Stimulated activated CD8-positive, alpha-beta memory T cell treated with anti-CD3 and anti-CD28 coated beads, Interleukin-15, amount 100 ng/mL, for 4 hours (primary cell): ENCODE results near the gene CPED1.

Source experiments
- DNase-seq, 2 donors: peaks; one replicate each; pipeline ENCODE4 v3.0.0-alpha.2; 2020; ENCODE audit warnings: low read depth in 2 of 2

CPED1 gene

DNA sequence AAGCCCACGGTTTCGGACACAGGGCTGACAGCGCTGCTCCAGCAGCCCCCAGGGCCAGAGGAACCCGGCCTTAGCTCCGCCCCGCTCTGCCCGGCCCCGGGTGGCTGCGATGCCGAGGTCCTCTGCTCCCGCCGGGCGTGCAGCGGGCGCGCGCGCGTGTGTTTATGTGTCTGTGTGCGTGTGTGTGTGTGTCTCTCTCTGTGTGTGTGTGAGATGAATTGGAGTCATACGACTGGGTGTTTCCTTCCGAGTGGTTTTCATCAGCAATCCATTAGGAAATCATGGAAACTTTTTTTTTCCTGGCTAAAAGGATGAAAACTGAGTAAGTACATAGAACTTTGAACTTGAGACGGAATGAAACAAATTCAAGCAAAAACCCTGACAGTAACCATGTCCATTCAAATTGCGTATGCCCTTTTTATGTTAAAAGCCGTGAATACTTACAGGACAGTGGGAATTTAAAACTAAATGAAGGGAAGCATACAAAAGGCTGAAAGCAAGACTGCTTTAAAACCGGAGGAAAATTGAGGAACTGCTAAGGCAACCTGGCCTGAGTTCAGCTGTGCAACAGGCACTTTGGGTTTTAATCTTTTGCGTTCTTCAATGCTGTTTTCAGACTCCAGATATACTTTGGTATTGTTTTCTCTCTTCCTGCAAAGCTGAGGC, at the start of gene CPED1:
Gene CPED1 (plus strand): TSS at position 121 of the 666 bp plus-strand sequence. CDS start 911 bp downstream, outside the sequence.
- no peak for DNase-seq

GRCh38 chr7:120939345-120939744, 49.2 kb upstream of the CPED1 start:
- no peak for DNase-seq

DNA sequence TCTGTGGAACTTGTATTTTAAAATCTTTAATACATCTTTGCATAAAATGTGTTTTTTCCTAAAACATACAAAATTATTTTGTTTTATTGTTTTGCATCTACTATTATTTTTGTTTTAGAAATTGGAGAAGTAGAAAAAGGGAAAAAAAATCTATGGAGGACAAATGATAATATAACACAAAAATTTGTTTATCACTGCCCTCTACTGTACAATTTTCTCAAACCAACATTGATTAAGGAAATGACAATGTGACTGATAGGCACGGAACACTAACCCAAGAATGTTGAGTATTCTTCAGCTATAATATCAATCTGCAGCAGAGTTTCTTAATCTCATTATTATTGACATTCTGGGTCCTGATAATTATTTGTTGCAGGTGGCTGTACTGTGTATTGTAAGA, 47.4 kb upstream of the CPED1 start:
- DNase-seq: no peak

GRCh38 chr7:120941856-120942255, 46.7 kb upstream of the CPED1 start:
- DNase-seq: no peak

DNA sequence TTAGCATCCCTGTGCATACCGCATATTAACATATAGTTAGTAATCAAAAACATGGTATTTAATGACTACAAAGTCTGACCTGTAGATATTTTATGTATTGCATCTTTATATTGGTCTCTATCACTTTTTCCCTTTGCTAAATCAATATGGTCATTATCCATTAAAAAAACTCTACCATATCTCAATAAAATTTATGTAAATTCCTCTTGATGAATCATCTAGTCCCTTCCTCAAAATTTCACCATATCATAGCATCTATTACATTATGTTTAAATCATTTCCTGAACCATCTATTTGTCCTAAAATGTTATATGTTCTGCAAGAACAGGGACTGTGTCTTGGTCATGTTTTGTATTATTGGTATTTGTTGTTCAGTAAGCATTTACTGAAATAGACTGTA, 45.6 kb upstream of the CPED1 start:
- no peak for DNase-seq

- no peak for DNase-seq
These were observed 43.5 kb upstream of the CPED1 start for GRCh38 chr7:120944826-120945562.

DNA sequence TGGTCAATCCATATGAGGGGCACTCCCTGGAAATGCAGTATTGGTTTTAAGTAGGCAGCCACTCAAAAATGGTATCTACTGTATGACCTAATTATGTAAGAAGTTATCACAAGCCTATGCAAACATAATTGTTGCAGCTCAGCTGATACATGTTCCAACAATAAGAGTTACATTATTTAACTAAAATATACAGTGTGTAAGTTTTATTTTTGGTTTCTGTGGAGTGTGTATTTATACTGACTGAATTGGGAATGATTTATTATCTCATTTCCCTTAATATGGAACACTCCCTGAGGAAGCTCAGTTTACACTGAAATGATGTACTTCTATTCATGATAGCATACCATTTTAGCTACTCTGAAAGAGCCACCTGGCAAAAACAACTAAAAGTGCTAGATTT, 40.5 kb upstream of the CPED1 start:
- no peak for DNase-seq

GRCh38 chr7:120949393-120949911, 39.1 kb upstream of the CPED1 start:
- DNase-seq: no peak

GRCh38 chr7:120949998-120950538, 38.4 kb upstream of the CPED1 start:
- DNase-seq: no peak

DNA sequence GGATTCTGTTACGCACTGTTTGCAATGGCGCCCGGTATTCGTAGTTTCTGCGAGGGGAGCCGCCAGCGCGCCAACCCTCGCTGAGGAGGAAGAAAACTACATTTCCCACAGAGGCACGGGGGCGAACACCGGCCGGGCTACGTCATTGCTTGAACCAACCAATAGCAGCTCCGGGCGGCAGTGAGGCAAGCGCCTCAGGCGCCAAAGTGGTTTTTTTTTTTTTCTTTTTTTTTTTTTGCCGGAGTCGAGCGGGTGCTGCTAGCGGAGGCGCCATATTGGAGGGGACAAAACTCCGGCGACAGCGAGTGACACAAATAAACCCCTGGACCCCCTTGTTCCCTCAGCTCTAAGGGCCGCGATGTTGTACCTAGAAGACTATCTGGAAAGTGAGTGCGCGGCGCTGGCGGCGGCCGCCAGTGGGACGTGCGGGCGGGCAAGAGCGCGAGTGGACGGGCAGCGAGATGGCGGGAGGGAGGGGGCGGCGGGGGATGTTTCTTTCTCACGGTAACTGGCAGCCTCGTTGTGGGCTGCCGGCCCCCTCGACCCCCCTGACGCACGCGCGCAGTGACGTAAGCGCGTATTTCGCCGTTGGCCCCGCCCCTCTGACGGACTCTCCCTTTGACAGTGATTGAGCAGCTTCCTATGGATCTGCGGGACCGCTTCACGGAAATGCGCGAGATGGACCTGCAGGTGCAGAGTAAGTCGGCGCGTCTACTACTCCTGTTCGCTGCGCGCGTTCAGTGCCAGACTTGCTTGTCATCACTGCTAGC, 37.8 kb upstream of the CPED1 start, which contains the start of gene ING3:
Gene ING3 (plus strand): TSS at position 239 of the 770 bp plus-strand sequence. CDS start 120 bp downstream, at position 359.
- DNase-seq: peak; percentile 94 to 95

DNA sequence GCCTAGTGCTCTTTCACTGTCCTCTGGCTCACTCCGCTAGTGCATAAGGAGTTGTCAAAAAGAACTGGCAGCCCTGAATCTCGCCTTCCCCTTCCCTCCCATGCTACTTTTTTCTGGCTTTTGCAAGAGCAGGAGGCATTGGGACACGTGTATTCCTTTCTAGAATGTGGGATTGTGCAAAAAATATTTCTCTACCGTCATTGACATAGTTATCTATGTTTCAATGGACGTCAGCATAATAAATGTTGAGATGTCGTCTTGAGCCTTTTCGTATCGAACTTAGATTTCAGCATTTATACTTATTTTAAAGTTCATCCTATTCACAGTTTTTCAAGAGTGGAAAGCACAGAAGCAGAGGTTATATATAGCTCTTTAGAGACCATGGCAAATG, 37.2 kb upstream of the CPED1 start:
- DNase-seq: no peak

DNA sequence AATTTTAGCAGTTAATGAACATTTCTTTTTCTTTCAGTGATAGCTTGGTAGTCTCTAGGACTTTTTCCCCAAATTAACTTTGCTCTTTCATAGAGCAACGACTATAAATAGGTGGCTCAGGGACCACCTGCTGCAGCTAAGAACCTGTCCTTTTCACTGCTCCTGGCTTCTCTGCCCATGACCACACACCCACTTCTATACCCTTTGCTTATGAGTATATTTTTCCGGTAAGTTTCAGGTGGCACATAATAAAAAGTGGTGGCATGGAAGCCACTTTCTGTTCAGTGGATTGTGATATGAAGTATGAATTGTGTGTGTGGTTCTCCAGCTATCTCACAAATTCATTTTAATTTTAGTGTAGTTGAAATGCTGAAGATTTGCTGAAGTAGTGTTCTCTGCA, 36.7 kb upstream of the CPED1 start:
- no peak for DNase-seq

DNA sequence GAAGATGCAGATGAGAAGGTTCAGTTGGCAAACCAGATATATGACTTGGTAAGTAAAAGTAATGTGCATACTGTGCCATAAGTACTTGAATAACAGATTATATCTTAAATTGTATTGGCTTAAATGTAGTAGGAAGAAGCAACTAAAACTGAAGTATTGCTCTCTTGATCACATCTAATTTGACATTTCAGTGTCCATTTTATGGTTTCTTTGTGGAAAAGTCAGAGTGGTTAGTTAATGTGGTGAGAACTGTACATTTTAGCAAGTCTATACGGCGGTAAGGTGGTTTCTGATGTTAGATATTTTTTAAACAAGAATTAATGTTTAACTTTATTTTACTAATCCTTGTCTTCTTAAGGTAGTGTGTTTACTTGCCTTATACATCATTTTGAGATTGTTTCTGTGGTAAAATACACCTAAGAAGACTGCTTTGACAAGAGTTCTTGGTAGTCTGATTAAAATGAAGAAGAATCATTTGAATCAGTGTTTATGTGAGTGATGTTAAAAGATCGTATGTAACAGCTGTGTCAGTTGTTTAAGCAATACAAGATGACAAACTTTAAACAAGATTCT, 32.8 kb upstream of the CPED1 start:
- no peak for DNase-seq

- DNase-seq: no peak
These were observed 28.5 kb upstream of the CPED1 start for GRCh38 chr7:120959929-120960484.

DNA sequence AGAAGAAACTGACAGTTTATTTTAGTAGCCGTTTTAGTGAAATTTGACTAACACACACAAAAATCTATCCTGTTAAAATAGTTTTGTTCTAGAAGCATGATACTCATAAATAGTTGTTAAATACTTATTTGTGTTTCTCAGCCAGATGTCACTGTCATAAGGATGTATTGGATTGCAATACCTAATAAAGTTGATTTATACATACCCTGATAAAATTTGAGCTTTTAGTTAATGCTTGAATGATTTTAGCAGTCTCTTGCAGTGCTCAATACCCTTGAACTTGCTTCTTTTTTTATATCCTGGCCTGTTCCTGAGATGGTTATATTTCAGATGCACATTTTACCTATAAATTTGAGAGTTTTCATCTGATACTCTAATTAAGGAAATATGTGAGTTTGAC, 27.8 kb upstream of the CPED1 start:
- DNase-seq: no peak

GRCh38 chr7:120961638-120962173, 26.8 kb upstream of the CPED1 start:
- no peak for DNase-seq

DNA sequence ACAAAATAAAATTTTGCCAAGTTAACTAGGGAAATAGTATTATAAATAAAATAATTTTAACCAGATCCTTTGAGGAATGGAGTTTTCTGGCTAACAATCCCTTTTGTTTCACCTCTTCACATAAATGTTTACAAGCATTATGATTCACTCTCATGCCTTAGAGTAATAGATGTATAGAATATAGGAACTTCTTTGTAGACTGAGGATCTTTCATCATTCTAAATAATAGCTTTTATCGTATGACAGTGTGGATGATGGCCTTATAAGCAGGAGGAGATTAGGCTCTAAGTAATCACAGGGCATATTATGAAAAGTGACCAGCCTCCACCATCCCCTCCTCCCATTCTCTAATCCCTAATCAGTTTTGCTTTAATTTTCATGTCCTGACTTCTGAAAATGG, 24.4 kb upstream of the CPED1 start:
- no peak for DNase-seq

DNA sequence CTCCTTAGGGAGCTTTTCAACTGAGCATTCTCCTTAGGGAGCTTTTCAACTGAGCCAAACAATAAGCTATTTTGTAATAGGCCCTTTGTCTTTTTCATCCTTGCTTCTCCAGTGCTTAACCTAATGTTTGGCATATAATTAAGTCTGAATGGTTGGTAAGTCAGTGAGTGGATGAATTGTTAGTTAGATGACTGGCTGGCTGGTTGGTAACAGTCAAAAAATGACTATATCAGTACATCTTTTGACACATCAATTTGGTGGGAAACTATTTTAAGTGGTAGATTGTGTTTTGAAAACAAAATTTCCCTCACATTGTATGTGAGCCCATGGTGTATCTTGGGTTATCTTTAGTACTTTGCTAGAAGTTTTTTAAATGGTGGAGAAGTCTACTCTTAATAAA, 21.6 kb upstream of the CPED1 start:
- DNase-seq: no peak

GRCh38 chr7:120973849-120974248, 14.7 kb upstream of the CPED1 start:
- no peak for DNase-seq

GRCh38 chr7:120979765-120980499, 8.6 kb upstream of the CPED1 start:
- no peak for DNase-seq
